ENCODE measurements around the gene CD79A.
A peak's percentile ranks its signal among the peaks of the same experiment; 100 is the strongest.

The CD79A gene

GRCh38 chr19:41886761-41887710 is 10.0 kb downstream of the CD79A start:
- peak; percentile 50 for DNase-seq

- no peak for DNase-seq
These were observed 10.8 kb downstream of the CD79A start for GRCh38 chr19:41887711-41888382.

GRCh38 chr19:41888926-41889325 is 11.8 kb downstream of the CD79A start:
- no peak for DNase-seq

DNA sequence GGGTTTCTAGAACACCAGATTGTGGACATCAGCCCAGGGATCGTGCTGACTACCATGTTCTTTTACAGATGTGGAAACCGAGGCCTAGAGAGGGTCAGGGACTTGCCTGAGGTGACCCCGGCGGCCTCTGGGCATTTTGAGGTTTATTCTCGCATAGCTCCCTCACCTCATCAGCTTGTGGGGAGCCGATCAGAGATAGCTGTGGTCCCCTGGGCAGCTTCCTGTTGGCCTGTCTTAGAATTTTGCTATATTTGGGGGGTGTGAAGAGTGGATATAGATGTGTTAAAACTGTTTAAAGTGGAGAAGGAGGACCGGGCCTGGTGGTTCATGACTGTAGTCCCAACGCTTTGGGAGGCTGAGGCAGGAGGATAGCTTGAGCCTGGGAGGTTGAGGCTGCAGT is 12.8 kb downstream of the CD79A start:
- no peak for DNase-seq

- DNase-seq, result no peak
These were observed 13.9 kb downstream of the CD79A start for GRCh38 chr19:41890936-41891335.

DNA sequence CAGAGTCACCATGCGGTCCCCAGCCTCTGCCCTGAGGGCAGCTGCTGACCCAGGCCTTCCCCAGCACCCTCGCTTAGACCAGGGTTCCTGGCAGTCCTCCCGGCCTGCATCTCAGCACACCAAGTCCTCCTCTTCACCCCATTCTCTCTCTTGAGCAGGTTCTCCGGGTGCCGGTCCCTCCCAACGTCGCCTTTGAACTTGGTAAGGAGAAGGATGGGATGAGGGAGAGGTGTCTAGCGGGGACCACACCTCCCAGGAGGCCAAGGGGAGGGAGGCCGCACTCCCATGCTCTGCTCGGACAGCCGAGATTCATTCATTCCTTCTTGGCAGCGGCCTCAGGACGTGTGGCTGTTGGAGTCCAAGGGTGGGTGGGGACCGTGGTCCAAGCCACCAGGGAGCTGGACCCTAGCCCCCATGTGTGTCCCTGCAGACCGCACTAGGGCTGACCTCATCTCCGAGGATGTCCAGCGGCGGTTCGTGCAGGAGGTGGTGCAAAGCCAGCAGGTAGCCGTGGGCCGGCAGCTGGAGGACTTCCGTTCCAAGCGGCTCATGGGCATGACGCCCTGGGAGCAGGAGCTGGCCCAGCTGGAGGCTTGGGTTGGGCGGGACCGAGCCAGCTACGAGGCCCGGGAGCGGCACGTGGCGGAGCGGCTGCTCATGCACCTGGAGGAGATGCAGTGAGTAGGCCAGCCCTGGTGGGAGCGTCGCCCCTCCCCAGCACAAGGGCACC is 15.3 kb downstream of the CD79A start:
- no peak for DNase-seq

GRCh38 chr19:41893899-41894298 is 16.8 kb downstream of the CD79A start:
- peak; percentile 35 for DNase-seq

DNA sequence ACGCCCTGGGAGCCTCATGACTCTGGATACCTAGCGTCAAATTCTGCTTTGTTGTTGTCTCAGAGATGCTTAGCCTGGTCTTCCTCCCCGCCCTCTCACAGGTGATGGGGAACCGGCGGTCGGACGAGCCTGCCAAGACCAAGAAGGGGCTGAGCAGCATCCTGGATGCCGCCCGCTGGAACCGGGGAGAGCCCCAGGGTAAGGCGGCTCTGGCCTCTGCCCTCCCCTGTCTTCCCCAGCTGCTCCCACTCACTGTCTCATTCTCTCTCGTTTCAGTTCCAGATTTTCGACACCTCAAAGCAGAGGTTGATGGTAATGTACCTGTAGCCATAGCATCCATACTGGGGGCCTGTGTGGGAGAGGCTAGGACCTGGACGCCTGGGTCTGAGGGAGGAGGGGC is 17.3 kb downstream of the CD79A start:
- no peak for DNase-seq

DNA sequence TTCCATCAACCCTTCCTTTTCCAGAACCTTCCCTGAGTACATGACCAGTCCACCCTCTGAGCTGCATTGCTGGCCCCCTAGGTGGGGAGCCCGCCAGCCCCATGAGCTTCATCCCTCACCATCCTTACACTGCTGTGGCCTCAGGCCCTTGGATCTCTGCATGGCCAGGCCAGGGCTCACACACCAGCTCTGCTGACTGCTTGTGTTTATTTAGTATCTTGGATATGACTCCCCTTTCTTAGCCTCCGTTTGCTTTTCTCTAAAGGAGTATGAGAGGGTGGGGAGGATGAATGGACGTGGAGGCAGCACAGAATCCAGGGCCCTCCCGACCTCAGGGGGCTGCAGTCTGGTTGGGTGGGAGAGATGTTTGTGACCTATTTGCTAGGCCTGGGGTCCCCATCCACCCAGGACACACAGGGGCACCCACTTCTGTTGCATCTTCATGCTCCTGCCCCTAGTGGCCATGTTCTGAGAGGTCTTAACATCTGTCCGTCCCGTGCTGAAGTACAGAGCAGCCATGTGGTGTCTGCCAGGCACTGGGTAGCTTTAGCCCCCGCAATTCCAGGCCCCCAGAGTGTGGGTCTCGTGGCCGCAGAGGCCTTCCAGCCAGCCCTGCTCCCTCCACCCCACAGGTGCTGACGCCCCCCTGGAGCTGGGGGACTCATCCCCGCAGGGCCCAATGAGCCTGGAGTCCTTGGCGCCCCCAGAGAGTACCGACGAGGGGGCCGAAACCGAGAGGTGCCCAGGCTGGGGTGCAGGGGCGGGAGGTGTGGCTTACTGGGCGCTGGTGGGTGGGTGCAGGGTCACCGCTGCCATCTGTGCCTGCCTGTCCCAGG is 18.9 kb downstream of the CD79A start:
- peak; percentile 56 for DNase-seq

DNA sequence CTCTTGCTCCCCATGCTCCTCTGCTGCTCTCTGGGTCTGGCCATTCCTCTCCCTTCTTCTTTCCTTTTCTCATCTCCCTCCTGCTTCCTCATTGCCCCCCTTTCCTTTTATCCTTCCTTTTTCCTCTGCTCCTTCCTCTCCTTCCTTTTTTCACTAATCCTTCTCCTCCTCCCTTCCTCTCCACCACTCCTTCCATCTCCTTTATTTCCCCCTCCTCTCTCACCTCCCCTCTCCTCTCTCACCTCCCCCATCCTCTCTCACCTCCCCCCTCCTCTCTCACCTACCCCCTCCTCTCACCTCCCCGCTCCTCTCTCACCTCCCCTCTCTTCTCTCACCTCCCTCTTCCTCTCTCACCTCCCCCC is 19.5 kb downstream of the CD79A start:
- DNase-seq, result no peak

- DNase-seq, result no peak
These were observed 20.1 kb downstream of the CD79A start for GRCh38 chr19:41897181-41897580.

DNA sequence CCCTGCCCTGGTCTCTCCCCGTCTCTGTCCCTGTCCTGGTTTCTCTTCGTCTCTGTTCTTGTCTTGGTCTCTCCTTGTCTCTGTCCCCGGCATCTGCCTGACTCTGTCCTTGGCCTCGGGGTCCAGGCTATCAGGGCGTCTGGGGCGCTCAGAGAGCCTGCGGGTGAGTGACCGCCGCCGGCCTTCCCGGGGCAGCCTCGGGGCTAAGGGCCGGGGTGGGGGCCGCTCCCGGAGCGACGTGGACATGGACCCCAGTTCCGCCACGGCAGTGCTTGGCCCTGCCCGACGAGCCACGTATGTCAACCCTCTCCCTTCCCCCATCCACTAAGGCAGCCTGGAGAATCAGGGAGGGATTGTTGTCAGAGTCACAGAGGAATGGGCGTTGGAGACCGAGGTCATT is 20.7 kb downstream of the CD79A start:
- DNase-seq, result no peak

DNA sequence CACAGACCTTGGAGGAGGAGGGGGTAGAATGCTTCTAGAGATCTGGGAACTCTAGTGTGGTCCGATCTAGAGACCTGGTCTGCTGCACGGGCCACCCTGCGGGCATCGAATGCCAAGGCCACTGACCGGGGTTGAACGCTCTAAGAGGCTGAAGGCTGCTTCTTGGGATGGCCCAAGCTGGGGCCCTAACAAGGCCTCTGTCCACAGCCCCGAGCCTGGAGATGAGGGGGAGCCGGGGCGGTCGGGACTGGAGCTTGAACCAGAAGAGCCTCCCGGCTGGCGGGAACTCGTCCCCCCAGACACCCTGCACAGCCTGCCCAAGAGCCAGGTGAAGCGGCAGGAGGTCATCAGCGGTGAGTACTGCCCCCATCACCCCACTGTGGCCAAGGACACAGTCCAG is 21.2 kb downstream of the CD79A start:
- DNase-seq, result no peak

GRCh38 chr19:41901707-41902360 is 24.8 kb downstream of the CD79A start:
- no peak for DNase-seq

- DNase-seq, result no peak
These were observed 25.5 kb downstream of the CD79A start for GRCh38 chr19:41902594-41902993.

DNA sequence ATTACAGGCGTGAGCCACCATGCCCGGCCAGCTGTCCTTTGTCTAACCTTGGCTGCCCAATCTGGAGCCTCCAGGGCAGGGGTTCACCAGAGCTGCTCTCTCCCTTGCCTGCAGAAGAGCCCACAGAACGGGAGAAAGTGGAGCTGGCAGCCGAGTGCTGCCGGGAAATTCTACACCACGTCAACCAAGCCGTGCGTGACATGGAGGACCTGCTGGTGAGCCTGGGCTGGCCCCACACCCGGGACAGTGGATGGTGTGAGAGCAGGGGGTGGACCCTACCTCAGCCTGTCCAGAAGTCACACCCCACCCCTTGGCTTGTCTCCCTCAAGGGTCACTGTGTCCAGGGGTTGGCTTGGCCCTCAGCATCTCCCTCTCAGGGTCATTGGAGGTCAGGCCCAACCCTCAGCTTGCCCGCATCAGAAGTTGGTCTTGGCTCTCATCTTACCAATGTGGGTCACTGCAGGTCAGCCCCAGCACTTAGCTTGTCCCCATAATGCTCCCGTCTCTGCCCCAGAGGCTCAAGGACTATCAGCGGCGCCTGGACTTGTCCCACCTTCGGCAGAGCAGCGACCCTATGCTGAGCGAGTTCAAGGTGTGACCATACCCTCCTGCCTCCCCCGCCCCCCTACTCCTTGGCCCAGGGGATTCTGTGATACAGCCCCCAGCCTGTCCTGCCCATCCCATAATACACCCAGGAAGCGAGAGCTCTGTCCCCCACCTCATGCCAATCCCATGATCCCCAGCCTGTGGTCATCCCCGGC is 26.3 kb downstream of the CD79A start:
- DNase-seq, result no peak

GRCh38 chr19:41904118-41904870 is 27.2 kb downstream of the CD79A start:
- no peak for DNase-seq

- DNase-seq, result no peak
These were observed 28.4 kb downstream of the CD79A start for GRCh38 chr19:41905273-41906002.

- no peak for DNase-seq
These were observed 29.2 kb downstream of the CD79A start for GRCh38 chr19:41906271-41906670.
